ENCODE measurements around the gene DCDC2. TPM values are rescaled to one million over a fixed set of nuclear protein-coding genes. Genes with fewer than 3 reads are reported as not detected.
"Not testable (repeated sequence)": the region's sequence is repeated elsewhere in the genome, so short reads cannot be mapped to it uniquely, and the experiment has no call there.

DCDC2 gene
- total RNA-seq, 1 experiment from 2014 or later, result 1.9 TPM

DNA sequence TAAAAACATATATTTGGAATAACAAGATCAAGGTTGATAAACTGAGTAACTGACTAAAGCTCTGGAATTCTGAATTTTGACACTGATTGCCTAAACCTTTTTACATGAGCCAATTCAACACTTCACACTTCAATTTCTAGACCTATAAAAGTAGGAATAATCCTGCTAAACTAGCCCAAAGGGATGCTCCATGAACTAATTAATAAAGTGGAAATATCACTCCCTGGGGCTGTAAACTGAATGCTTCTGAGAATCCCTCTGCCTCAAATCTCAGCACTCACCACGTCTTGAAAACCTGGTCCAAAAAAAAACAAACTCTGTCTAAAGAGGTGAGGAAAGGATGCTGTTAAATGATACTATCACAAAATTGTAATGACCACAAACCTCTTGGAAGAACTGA, 50.9 kb downstream of the DCDC2 start:
- in situ Hi-C loops (cut with HindIII; ENCODE audit: low pct_unique_long_range_greater_than_20kb, low sequenced_read_pairs), result no loop called here
- DNase-seq (ENCODE audit: low read depth, low spot score), result no peak

DNA sequence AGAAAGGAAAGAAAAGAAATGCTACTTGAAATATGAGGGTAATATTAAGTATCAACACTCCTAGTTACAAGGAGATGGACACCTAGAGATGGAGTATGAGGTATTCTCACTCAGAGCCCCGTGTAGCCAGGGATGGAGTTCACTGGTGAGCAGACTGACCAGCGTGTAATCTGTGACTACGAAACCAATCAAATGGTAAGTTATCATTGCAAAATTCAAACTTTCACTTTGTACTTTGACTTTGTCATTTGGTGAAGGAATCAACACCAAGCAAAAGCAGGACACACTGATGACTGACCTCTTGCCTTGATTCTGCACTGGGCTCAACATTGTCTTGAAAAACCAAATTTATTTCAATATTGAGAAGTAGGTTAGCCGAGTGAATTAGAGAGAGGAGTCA, 51.8 kb downstream of the DCDC2 start:
- in situ Hi-C loops (cut with HindIII; ENCODE audit: low pct_unique_long_range_greater_than_20kb, low sequenced_read_pairs), result no loop called here
- DNase-seq (ENCODE audit: low read depth, low spot score), result no peak

DNA sequence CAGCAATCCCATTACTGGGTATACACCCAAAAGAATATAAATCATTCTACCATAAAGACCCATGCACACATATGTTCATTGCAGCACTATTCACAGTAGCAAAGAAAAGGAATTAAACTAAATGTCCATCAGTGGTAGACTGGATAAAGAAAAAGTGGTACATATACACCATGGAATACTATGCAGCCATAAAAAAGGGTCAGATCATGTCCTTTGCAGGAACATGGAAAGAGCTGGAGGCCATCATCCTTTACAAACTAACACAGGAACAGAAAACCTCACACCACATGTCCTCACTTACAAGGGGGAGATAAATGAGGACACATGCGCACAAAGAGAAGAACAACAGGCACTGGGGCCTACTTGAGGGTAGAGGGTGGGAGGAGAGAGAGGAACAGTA, 60.9 kb downstream of the DCDC2 start:
- in situ Hi-C loops (cut with HindIII; ENCODE audit: low pct_unique_long_range_greater_than_20kb, low sequenced_read_pairs), result no loop called here
- no peak for DNase-seq (ENCODE audit: low read depth, low spot score)

DNA sequence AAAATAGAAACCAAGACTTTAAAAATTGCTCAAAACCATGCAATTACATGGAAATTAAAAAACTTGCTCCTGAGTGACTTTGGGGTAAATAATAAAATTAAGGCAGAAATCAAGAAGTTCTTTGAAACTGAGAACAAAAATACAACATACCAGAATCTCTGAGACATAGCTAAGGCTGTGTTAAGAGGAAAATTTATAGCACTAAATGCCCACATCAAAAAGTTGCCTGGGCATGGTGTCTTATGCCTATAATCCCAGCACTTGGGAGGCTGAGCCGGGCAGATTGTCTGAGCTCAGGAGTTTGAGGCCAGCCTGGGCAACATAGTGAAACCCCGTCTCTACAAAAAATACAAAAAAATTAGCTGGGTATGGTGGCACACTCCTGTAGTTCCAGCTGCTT, 64.0 kb downstream of the DCDC2 start:
- in situ Hi-C loops (cut with HindIII; ENCODE audit: low pct_unique_long_range_greater_than_20kb, low sequenced_read_pairs); DNase-seq (ENCODE audit: low read depth, low spot score): not testable (repeated sequence)

DNA sequence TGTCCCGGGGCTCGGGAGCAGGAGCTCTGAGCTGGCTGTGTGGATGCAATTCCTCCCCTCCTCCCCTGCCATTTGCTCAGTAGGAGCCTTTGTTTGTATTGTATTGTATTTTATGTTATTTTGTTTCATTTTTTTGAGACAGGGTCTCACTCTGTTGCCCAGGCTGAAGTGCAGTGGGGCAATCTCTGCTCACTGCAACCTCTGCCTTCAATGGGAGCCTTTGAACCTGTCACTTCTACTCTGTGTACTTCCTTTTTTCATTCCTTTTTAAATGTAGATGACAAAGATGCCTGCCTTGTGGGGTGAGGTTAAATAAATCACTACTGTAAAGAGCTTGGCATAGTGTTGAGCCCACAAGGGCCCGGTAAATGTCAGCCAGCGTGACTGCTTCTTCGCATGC, 70.6 kb downstream of the DCDC2 start:
- no peak for DNase-seq (ENCODE audit: low read depth, low spot score)
- in situ Hi-C loops (cut with HindIII; ENCODE audit: low pct_unique_long_range_greater_than_20kb, low sequenced_read_pairs), result no loop called here

DNA sequence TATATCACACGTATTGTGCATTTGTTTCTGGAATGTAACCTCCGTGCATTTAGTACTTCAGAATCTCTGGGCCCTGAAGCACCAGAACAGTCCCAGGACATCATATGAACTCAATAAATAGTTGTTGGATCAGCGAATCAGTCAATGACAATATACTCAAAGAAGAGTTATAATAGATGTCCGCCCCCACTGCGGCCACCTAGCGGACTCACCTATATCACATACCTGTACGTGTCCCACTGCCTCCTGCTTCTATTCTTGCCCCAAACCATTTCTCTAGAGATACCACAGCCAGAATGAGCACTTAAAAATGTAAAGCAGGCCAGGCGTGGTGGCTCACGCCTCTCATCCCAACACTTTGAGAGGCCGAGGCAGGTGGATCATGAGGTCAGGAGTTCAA, 73.9 kb downstream of the DCDC2 start:
- no peak for DNase-seq (ENCODE audit: low read depth, low spot score)
- in situ Hi-C loops (cut with HindIII; ENCODE audit: low pct_unique_long_range_greater_than_20kb, low sequenced_read_pairs), result no loop called here

DNA sequence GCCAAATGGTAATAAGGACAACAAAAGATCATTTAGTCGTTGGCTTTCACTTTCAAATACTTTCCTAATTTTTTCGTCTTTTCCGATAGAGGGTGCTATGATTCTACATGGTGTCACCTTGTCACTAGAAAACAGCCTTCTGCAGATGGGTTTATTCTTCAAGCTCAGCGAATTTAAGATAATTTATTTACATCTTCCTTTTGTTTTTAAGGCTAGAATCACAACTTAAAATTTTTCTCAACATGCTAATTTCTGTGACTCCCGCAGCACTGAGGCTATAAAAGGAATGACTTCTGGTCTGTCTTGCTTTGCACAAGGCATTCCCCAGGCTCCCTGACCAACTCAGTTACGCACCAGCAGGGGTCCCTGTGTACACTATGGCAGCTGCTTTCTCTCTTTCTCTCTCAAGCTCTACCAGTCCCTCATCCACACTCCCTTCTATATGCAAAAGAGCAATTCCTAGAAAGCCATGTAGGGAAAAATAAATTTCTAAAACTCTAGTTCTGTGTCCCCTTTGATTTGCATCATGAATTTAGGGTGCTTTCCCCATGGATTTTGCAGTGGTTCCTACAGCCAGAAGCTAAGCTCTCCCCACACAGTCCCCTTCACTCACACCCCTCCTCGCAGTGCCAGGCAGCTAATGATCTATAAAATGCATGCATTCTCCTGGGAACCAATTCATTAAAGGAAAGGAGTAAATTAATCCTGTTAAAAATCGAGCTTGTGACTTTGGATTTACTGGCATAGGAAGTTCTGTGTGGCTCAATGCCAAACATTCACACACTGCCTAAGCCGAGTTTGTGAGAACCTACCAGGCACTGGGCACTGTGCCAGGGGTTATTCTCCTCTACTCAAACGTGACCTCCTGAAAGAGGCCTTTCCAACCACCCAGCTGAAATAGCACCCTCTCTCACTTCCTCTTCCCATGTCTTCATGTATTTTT, 74.5 kb downstream of the DCDC2 start:
- in situ Hi-C loops (cut with HindIII; ENCODE audit: low pct_unique_long_range_greater_than_20kb, low sequenced_read_pairs), result no loop called here
- peak; percentile 94 for DNase-seq (ENCODE audit: low read depth, low spot score)

DNA sequence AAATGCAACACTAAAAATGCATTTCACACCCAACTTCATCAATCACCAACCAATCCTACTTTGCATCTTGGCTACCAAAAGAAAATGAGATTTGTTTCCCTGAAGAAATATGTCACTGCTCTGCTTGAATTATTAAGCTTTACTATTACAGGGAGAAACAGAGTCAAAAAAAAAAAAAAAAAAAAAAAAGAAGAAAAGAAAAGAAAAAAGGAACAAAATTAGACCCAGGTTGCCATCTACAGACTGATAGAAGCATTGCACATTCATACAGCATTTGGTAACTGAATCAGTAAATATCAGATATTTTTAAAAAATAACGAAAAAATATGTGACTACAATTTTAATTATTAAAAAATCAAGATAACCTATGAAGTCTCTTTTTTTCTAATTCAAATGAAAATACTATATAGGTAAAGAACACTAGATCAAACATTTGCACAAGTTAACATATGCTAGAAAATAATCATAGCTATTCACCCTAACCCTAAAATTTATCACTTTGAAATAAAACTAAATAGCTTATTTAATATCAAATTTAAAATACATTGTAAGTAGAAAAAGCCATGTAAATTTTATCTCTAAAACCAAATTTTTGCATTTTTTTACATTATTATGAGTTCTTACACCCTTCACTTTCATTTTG, 83.3 kb downstream of the DCDC2 start:
- in situ Hi-C loops (cut with HindIII; ENCODE audit: low pct_unique_long_range_greater_than_20kb, low sequenced_read_pairs), result no loop called here
- peak; percentile 61 for DNase-seq (ENCODE audit: low read depth, low spot score)

DNA sequence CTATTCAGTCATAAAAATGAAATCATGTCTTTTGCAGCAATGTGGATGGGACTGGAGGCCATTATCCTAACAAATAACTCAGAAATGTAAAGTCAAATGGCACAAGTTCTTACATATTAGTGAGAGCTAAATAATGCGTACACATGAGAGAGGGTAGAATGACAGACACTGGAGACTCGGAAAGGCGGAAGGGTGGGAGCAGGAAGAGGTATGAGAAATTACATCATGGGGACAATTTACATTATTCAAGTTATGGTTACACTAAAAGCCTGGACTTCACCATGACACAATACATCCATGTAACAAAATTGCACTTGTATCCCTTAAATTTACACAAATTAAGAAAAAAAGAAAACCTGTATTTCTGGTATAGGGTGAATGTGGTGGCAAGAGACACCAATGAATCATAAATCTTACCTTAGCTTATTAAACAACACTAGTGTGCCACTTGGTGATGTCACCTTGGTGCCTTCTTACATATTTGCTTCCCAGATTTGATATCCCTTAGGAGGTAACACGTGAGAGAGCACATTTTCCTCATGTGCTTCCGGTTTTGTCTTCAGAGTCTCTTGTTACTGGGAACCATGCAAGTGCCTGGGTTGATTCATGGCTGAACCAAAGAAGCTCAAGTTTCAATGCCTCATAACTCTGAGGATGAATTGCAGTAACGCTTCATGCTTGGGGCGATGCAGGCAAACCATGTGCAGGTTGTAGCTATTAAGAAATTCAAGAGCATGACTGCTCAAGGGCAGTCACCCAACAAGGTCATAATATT, 84.6 kb downstream of the DCDC2 start:
- in situ Hi-C loops (cut with HindIII; ENCODE audit: low pct_unique_long_range_greater_than_20kb, low sequenced_read_pairs), result no loop called here
- peak; percentile 26 for DNase-seq (ENCODE audit: low read depth, low spot score)

DNA sequence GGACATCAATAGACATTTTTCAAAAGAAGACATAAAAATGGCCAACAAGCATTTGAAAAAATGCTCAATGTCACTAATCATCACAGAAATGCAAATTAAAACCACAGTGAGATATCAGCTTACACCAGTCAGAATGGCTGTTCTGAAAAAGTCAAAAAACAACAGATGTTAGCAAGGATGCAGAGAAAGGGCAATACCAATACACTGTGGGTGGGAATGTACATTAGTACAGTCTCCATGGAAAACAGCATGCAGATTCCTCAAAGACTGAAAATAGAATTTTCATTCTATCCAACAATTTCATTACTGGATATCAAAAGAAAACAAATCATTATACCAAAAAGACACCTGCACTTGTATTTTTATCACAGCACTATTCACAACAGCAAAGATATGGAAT, 85.3 kb downstream of the DCDC2 start:
- DNase-seq (ENCODE audit: low read depth, low spot score), result no peak
- in situ Hi-C loops (cut with HindIII; ENCODE audit: low pct_unique_long_range_greater_than_20kb, low sequenced_read_pairs), result no loop called here

DNA sequence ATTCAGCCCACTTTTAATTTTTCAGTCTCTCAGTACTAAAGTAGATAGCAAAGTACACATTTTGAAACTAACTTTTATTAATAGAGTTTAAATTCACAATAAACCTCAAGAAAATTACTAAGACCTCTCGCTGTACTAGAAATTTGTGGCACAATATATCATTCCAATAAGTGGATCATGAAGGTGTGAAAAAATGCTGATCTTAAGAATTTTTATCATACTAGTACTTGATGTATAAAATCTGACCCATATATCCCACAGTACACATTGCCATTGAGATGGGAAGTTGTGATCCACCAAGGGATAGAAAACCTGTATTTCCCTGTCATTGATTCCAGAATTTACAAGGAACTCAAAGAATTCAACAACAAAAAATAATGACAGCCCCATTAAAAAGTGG, 85.7 kb downstream of the DCDC2 start:
- no peak for DNase-seq (ENCODE audit: low read depth, low spot score)
- in situ Hi-C loops (cut with HindIII; ENCODE audit: low pct_unique_long_range_greater_than_20kb, low sequenced_read_pairs), result no loop called here

DNA sequence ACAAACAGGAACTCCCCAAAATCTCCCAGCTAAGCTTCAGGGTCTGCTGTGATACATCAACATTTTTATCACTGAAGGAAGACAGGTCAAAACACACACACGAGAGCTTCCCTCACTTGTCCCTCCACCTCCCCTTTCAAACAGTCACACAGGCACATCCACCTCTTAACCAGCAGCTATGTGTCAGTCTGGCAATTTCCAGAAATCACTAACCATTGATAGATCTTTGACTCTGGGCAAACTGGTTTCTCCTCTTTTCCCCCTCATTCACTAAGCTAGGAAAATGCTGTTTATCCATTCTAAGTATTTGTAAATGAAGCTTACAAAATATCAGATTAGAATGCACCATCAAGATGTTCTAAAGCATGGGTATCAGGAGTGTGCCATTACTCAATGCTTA, 87.8 kb downstream of the DCDC2 start:
- DNase-seq (ENCODE audit: low read depth, low spot score), result no peak
- in situ Hi-C loops (cut with HindIII; ENCODE audit: low pct_unique_long_range_greater_than_20kb, low sequenced_read_pairs), result no loop called here

DNA sequence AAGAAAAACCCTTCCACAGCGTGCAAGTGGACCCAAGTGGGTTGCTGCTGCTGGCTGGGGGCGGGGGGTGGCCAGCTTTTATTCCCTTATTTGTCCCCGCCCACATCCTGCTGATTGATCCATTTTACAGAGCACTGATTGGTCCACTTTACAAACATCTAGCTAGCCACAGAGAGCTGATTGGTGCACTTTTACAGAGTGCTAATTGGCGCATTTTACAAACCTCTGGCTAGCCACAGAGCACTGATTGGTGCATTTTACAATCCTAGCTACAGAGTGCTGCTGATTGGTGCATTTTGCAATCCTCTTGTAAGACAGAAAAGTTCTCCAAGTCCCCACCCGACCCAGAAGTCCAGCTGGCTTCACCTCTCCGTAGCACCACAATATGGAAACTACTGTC, 99.6 kb downstream of the DCDC2 start:
- in situ Hi-C loops (cut with HindIII; ENCODE audit: low pct_unique_long_range_greater_than_20kb, low sequenced_read_pairs); DNase-seq (ENCODE audit: low read depth, low spot score): not testable (repeated sequence)

DNA sequence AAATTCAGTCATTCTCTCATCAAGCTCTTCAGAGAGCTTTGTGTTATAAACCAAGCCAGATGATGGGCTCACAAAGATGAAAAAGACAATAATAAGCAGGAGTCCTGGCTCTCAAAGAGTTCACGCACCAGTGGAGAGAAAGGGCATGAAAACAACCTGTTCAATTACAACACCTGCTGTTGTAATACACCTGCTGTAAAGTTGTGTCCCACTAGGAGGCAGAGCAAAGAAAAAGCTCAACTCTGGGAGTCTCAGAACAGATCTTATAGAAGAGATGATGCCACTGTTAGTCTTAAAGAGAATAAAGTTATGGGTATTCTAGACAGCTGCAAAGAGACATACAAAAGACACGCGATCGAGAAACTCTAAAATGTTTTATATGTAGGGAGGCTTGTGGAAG, 100.6 kb downstream of the DCDC2 start:
- DNase-seq (ENCODE audit: low read depth, low spot score), result no peak
- in situ Hi-C loops (cut with HindIII; ENCODE audit: low pct_unique_long_range_greater_than_20kb, low sequenced_read_pairs), result no loop called here

DNA sequence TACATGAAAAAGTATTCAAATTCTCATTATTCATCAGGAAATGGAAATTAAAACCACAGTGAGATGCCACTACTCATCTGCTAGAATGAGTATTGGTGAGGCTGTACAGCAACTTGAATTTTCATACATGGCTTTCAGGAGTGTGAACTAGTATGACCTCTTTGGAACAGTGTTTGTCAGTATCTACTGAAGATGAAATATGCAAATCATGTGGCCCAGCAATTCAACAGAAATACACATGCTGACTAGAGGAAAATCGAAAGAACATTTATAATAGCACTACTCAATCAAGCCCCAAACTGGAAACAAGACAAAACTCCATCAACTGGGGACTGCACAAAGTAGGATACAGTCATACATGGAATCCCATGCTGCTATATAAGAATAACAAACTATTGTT, 102.2 kb downstream of the DCDC2 start:
- in situ Hi-C loops (cut with HindIII; ENCODE audit: low pct_unique_long_range_greater_than_20kb, low sequenced_read_pairs), result no loop called here
- no peak for DNase-seq (ENCODE audit: low read depth, low spot score)

DNA sequence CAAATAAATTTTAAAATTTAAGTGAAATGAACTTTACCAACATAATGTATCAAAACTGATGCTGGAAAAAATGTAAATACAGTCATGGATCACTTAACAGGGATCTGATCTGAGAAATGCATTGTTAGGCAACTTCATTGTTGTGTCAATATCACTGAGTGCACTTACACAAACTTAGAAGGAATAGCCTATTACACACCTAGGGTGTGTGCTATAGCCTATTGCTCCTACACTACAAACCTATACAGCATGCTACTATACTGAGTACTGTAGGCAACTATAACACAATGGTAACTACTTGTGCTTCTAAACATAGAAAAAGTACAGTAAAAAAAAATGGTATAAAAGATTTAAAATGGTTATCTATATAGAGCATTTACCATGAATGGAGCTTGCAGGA, 104.5 kb downstream of the DCDC2 start:
- in situ Hi-C loops (cut with HindIII; ENCODE audit: low pct_unique_long_range_greater_than_20kb, low sequenced_read_pairs), result no loop called here
- DNase-seq (ENCODE audit: low read depth, low spot score), result no peak

DNA sequence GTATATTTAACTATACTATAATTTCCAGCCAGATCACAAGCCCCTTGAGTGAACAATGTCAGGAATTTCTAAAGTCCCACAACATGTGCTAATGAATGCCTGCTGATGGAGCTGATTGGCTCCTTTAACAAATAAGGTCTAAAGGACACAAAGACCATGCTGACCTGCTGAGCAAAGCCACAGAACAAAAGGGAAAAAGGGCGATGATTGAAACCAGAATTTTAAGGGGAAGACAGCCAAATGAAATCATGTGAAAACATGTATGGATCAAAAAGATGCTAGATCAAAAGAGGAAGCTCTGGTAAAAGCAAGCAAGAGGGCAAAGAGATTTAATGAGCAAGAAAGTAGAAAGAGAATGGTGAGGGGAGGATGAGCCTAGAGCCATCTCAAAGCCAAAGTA, 105.6 kb downstream of the DCDC2 start:
- no peak for DNase-seq (ENCODE audit: low read depth, low spot score)
- in situ Hi-C loops (cut with HindIII; ENCODE audit: low pct_unique_long_range_greater_than_20kb, low sequenced_read_pairs), result no loop called here

DNA sequence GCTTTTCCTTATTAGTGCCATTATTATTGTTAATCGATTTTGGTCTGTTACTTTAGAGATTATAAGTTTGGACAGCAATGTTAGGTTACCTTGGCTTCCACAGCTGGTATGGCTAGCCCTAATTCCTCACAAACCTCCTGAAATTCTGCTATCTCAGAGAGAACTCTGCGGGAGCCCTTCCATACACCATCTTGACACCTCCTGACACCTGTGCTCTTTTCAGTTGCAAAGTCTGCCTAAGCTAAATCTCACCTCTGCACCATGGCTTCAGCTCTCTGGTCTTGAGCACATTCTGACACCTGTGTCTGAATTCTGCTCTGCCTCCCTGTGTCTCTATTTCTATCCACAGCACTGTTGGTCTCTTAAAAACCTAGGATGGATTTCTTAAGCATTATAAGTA, 106.5 kb downstream of the DCDC2 start:
- in situ Hi-C loops (cut with HindIII; ENCODE audit: low pct_unique_long_range_greater_than_20kb, low sequenced_read_pairs), result no loop called here
- DNase-seq (ENCODE audit: low read depth, low spot score), result no peak

Data from SK-MEL-5 (cell line).